K562 (cell line): ENCODE data around the gene TENT4A. TPM values are rescaled to one million over a fixed set of nuclear protein-coding genes. Genes with fewer than 3 reads are reported as not detected.
"Not testable (repeated sequence)": the region's sequence is repeated elsewhere in the genome, so short reads cannot be mapped to it uniquely, and the experiment has no call there.

ENCODE experiments used
- ATAC-seq: fragments of 200-7000 bp; cut with Tn5 transposase; 3 replicates; pipeline ENCODE4 v1.9.1; 2020; ENCODE audit warnings: moderate library complexity
- BruUV-seq: library from RNA; stranded (reverse); fragments of 400-500 nt; replicated peaks from 2 replicates; lab custom pipeline; 2021; lab: Mats Ljungman, UMichigan
- CTCF ChIA-PET: fragments of 300-600 bp; formaldehyde crosslinking; extraction: SDS; loops from one replicate; lab custom pipeline; 2021; ENCODE audit warnings: low intra/inter-chr PET ratio; lab: Yijun Ruan, JAX
- POLR2A ChIA-PET: fragments of 300-600, 350-650 bp; sonication (Branson Sonifier 250); formaldehyde crosslinking; extraction: SDS; loops from one replicate; lab custom pipeline; 2021; ENCODE audit warnings: antibody characterized with exemption, inconsistent platforms; lab: Yijun Ruan, JAX
- DNase-seq, 4 experiments: peaks; one replicate each; pipeline versions ENCODE4 v3.0.0 to v3.0.0-alpha.2; 2011 to 2018; ENCODE audit warnings: low spot score in 3 of 4, mixed read lengths in 3 of 4; ENCODE audit errors: extremely low read depth in 1 of 4
- FAIRE-seq: peaks from 2 replicates; lab custom pipeline; 2011; peaks lifted over from hg19 to GRCh38; lab: Jason Lieb, UNC
- H2AFZ ChIP-seq: 2 replicates; pipeline ENCODE4 v1.6.0; 2011; ENCODE audit warnings: low read depth, low read length, control low read depth, inconsistent platforms
- H3K27ac ChIP-seq: fragments of 200-600 bp; 3 replicates; pipeline ENCODE4 v1.8.0; 2011; ENCODE audit warnings: low read depth, mild to moderate bottlenecking, control low read depth, inconsistent platforms, low read length, moderate library complexity, mixed read lengths; ENCODE audit errors: extremely low read depth
- H3K27me3 ChIP-seq, 2 experiments: fragments of 300-600 bp in 1 of 2; 2 replicates in 1 of 2; 3 replicates in 1 of 2; pipeline versions ENCODE4 v1.6.0 to v1.8.0; 2011; ENCODE audit warnings: inconsistent platforms in 2 of 2, low read length in 2 of 2, mild to moderate bottlenecking in 1 of 2, mixed read lengths in 1 of 2, moderate library complexity in 1 of 2; ENCODE audit not compliant: control insufficient read depth in 2 of 2, insufficient read depth in 2 of 2
- H3K36me3 ChIP-seq: fragments of 300-600 bp; 3 replicates; pipeline ENCODE4 v1.8.0; 2011; ENCODE audit warnings: mild to moderate bottlenecking, low read length, inconsistent platforms; ENCODE audit not compliant: control insufficient read depth, insufficient read depth
- H3K4me1 ChIP-seq, 2 experiments: fragments of 200-600 bp in 1 of 2; replicated peaks in 1 of 2; 2 replicates in 1 of 2; 3 replicates in 1 of 2; pipeline versions ENCODE4 v1.5.1 to v1.8.0; 2011; ENCODE audit warnings: inconsistent platforms in 2 of 2, low read length in 2 of 2, mild to moderate bottlenecking in 1 of 2, mixed read lengths in 1 of 2, moderate library complexity in 1 of 2; ENCODE audit not compliant: control insufficient read depth in 2 of 2, insufficient read depth in 2 of 2
- H3K4me2 ChIP-seq: 2 replicates; pipeline ENCODE4 v1.6.1; 2011; ENCODE audit warnings: low read length, control low read depth, inconsistent platforms, mixed read lengths; ENCODE audit not compliant: insufficient read depth
- H3K4me3 ChIP-seq: fragments of 200-600 bp; sonication (generic), shearing (Covaris generic); 2 replicates; pipeline ENCODE4 v1.5.1; 2016; ENCODE audit warnings: control low read depth, inconsistent platforms
- H3K79me2 ChIP-seq: fragments of 200-600 bp; 3 replicates; pipeline ENCODE4 v1.8.0; 2011; ENCODE audit warnings: low read length, inconsistent platforms; ENCODE audit not compliant: control insufficient read depth, insufficient read depth
- H3K9ac ChIP-seq, 2 experiments: 2 replicates each; pipeline versions ENCODE4 v1.6.0 to v1.6.1; 2011; ENCODE audit warnings: low read depth in 2 of 2, low read length in 2 of 2, control low read depth in 1 of 2, inconsistent platforms in 1 of 2, mild to moderate bottlenecking in 1 of 2, mixed read lengths in 1 of 2; ENCODE audit not compliant: insufficient read depth in 1 of 2
- H3K9me1 ChIP-seq: one replicate; pipeline ENCODE4 v1.6.0; 2011; ENCODE audit warnings: inconsistent platforms, mild to moderate bottlenecking, low read length, moderate library complexity; ENCODE audit not compliant: control insufficient read depth, insufficient read depth
- H3K9me3 ChIP-seq: replicated peaks from 2 replicates; pipeline ENCODE4 v1.5.1; 2011; ENCODE audit warnings: low read depth, low read length, inconsistent platforms; ENCODE audit not compliant: control insufficient read depth, insufficient read depth
- H4K20me1 ChIP-seq: replicated peaks from 2 replicates; pipeline ENCODE4 v1.6.1; 2011; ENCODE audit warnings: low read length, inconsistent platforms, mixed read lengths; ENCODE audit not compliant: control insufficient read depth, insufficient read depth
- NFIC ChIP-seq: fragments of 450-650 bp; IDR thresholded peaks from 2 replicates; pipeline ENCODE4 v1.6.1; 2017; ENCODE audit warnings: mild to moderate bottlenecking, inconsistent platforms
- RBM34 ChIP-seq: fragments of 200-400 bp; formaldehyde crosslinking; IDR thresholded peaks from 2 replicates; pipeline ENCODE4 v1.6.1; 2018; ENCODE audit warnings: low read length, borderline replicate concordance; ENCODE audit not compliant: insufficient read depth
- TBL1XR1 ChIP-seq, 2 experiments: IDR thresholded peaks; 2 replicates each; pipeline ENCODE4 v1.6.1; 2012; ENCODE audit warnings: improper control_type of control experiment in 2 of 2, low read length in 2 of 2, mild to moderate bottlenecking in 1 of 2
- ZNF408 ChIP-seq: fragments of 250-450 bp; sonication (Bioruptor Pico); IDR thresholded peaks from 2 replicates; pipeline ENCODE4 v1.4.0; 2020; ENCODE audit warnings: low read depth, mild to moderate bottlenecking, moderate library complexity
- ZNF436 ChIP-seq: fragments of 250-450, 450-650 bp; sonication (Bioruptor Pico); formaldehyde crosslinking; IDR thresholded peaks from 2 replicates; pipeline ENCODE4 v1.7.0; 2020; ENCODE audit warnings: mild to moderate bottlenecking
- WGBS: fragments of 100-300 bp; shearing (Covaris generic); methylation state at CpG from one replicate; pipeline ENCODE4 v1.1.6; 2016; ENCODE audit warnings: low coverage, mixed read lengths; ENCODE audit not compliant: insufficient coverage; ENCODE audit errors: missing lambda C conversion rate; 5-methylcytosine and 5-hydroxymethylcytosine counted together
- in situ Hi-C: fragments of 300-500 bp; cut with MboI; formaldehyde crosslinking; loops from 4 replicates; pipeline ENCODE4 v1.15.0; 2018; ENCODE audit warnings: inconsistent platforms, mixed read lengths
- intact Hi-C: fragments of 100-400 bp; cut with micrococcal nuclease; formaldehyde crosslinking; loops from 2 replicates; pipeline ENCODE4 v1.14.2; 2022
- polyA plus RNA-seq, 8 experiments: library from polyadenylated mRNA; depleted of rRNA in 4 of 8; stranded (reverse) in 5 of 8; unstranded in 3 of 8; fragments of >200 nt; fragmentation: Nextera tagmentation in 2 of 8; fragmentation: Illumina TruSeq in 1 of 8; extraction: Ambion mirVana in 2 of 8; extraction: Trizol in 1 of 8; gene quantifications; 2 replicates each; pipeline versions ENCODE4 v1.2.1 to v1.2.3, GENCODE V29; 2011 to 2014; ENCODE audit warnings: inconsistent platforms in 1 of 8, missing spikeins in 1 of 8
- total RNA-seq, 7 experiments: library from RNA; depleted of rRNA in 6 of 7; stranded (reverse); fragments of >200 nt in 6 of 7; fragmentation: Illumina TruSeq in 2 of 7; extraction: Trizol in 2 of 7; gene quantifications; 2 replicates each; pipeline versions ENCODE4 v1.2.1 to v1.2.3, GENCODE V29; 2011 to 2021; ENCODE audit warnings: low replicate concordance in 1 of 7
- TF ChIP-seq, protein P1 (sequence below): fragments of 450-650 bp; formaldehyde crosslinking; IDR thresholded peaks from 2 replicates; pipeline ENCODE4 v1.4.0; 2022; ENCODE audit warnings: mild to moderate bottlenecking, moderate library complexity
- TF ChIP-seq, protein P2 (sequence below): IDR thresholded peaks from 2 replicates; pipeline ENCODE4 v1.6.1; 2011; ENCODE audit warnings: borderline replicate concordance, low read depth, mild to moderate bottlenecking, moderate library complexity, low read length; ENCODE audit not compliant: insufficient read depth, poor library complexity, severe bottlenecking
- TF ChIP-seq, protein P3 (sequence below): fragments of 450-650 bp; formaldehyde crosslinking; IDR thresholded peaks from 2 replicates; pipeline ENCODE4 v1.4.0; 2022; ENCODE audit warnings: missing genetic modification characterization
- TF ChIP-seq, protein P4 (sequence below): fragments of 250-450 bp; sonication (Bioruptor Pico); IDR thresholded peaks from 2 replicates; pipeline ENCODE4 v1.4.0; 2020

TENT4A gene
- total and polyA plus RNA-seq, 9 of the 15 experiments (the other 6 are each of a cell fraction or from before 2014, with no cell fraction given), result 1.3 to 27.3 (median 13.0) TPM

DNA sequence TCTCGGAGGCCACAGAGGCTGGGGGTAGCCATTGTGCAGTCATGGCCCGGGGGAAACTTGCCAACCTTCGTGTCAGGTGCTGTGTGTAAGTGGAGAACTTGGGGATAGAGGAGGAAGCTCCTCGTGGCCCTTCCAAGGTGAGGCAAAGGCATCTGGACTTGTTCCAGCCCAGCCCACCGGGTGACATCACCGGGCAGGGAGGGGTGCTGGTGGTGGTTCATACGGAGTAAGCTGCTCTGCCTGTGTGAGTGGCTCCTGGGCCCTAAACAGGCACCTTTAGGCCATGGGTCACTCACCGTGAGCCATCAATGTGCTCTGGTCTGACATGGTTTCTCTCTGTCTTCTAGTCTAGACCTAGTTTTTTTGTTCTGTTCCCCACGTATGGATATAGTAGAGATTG is 44.5 kb upstream of the TENT4A start:
- H3K79me2 ChIP-seq, H4K20me1 ChIP-seq, H3K9me3 ChIP-seq, intact Hi-C loops, H3K4me1 ChIP-seq, H3K36me3 ChIP-seq, in situ Hi-C loops, H3K4me3 ChIP-seq, H3K27ac ChIP-seq, H2AFZ ChIP-seq, BruUV-seq: not testable (repeated sequence)
- peak; percentile 76 for ATAC-seq
- POLR2A ChIA-PET, result interaction anchor here (2.4 kb wide), 1 partner anchor 12 kb away, joined by 7 read pairs; no protein-coding TSS in a partner anchor
- WGBS, result 47% methylated on average over 9 of the region's 9 CpGs
- 0 out of 2 replicates have a peak, but pooled peaks have one; percentile 15 for TF ChIP-seq NFIC
- TF ChIP-seq, all 486 proteins: peak for 1; not testable (repeated sequence) for 485
- FAIRE-seq, result peak; percentile 37
- DNase-seq, H3K27me3 ChIP-seq, H3K9ac ChIP-seq, H3K4me2 ChIP-seq, CTCF ChIA-PET, H3K9me1 ChIP-seq: not testable (repeated sequence)

DNA sequence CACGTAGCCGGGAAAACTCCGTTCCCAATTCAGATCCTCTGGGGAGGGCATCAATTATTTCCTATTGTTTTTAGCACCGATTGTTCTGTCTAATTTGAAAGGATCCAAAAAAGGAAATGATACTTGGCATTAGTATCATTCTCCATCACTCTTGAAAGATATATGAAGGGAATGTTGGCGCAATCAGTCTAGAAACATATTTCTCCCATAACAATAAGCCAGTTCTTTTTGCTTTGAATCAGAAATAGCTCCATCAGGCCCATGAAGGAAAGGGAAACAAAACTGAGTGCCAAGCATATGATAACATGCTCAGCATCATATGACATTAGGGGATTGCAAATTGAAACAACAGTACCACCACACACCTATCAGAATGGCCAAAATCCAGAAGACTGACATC is 40.2 kb upstream of the TENT4A start:
- Histone ChIP-seq H4K20me1 (no peaks in the 10 kb centered on the region), H3K4me2 (no peak overlapping the region), H2AFZ (no peak overlapping the region), H3K9me1 (no peaks in the 10 kb centered on the region), H3K27me3 (no peaks in the 10 kb centered on the region), H3K36me3 (0 out of 3 replicates have a peak, but pooled peaks cover 3% of the 10 kb centered on the region), H3K27ac (no peak overlapping the region), H3K79me2 (no peaks in the 10 kb centered on the region), H3K4me3 (no peak overlapping the region), H3K4me1 (no peaks in the 10 kb centered on the region; a peak in 1 of 5 replicates), H3K9ac (no peak overlapping the region), H3K9me3 (peaks cover 2% of the 10 kb centered on the region; the same call in 1 of the 2 replicates)
- intact Hi-C loops, result no loop called here
- no peak for ATAC-seq
- FAIRE-seq, result no peak
- CTCF ChIA-PET, result no interaction called here
- 63% methylated on average over 5 of the region's 5 CpGs for WGBS
- no peak for DNase-seq
- POLR2A ChIA-PET, result interaction anchor here (1.1 to 1.8 kb wide), 2 partner anchors 10 to 24 kb away, joined by 3 read pairs; no protein-coding TSS in a partner anchor
- no TSS peak for BruUV-seq
- in situ Hi-C loops, result no loop called here
- TF ChIP-seq ZNF436 (CRISPR knock-in tag) (no peak), RBM34 (no peak), ZNF408 (CRISPR knock-in tag) (no peak), TBL1XR1 (IDR thresholded peaks at IDR 0.05; ENCODE audit: low read length in 2 of 2) (no peak)
- TF ChIP-seq, protein P1, sequence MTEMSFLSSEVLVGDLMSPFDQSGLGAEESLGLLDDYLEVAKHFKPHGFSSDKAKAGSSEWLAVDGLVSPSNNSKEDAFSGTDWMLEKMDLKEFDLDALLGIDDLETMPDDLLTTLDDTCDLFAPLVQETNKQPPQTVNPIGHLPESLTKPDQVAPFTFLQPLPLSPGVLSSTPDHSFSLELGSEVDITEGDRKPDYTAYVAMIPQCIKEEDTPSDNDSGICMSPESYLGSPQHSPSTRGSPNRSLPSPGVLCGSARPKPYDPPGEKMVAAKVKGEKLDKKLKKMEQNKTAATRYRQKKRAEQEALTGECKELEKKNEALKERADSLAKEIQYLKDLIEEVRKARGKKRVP (CRISPR knock-in tag), result no peak
- TF ChIP-seq, protein P2, sequence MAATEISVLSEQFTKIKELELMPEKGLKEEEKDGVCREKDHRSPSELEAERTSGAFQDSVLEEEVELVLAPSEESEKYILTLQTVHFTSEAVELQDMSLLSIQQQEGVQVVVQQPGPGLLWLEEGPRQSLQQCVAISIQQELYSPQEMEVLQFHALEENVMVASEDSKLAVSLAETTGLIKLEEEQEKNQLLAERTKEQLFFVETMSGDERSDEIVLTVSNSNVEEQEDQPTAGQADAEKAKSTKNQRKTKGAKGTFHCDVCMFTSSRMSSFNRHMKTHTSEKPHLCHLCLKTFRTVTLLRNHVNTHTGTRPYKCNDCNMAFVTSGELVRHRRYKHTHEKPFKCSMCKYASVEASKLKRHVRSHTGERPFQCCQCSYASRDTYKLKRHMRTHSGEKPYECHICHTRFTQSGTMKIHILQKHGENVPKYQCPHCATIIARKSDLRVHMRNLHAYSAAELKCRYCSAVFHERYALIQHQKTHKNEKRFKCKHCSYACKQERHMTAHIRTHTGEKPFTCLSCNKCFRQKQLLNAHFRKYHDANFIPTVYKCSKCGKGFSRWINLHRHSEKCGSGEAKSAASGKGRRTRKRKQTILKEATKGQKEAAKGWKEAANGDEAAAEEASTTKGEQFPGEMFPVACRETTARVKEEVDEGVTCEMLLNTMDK, result no peak
- TF ChIP-seq, protein P3, sequence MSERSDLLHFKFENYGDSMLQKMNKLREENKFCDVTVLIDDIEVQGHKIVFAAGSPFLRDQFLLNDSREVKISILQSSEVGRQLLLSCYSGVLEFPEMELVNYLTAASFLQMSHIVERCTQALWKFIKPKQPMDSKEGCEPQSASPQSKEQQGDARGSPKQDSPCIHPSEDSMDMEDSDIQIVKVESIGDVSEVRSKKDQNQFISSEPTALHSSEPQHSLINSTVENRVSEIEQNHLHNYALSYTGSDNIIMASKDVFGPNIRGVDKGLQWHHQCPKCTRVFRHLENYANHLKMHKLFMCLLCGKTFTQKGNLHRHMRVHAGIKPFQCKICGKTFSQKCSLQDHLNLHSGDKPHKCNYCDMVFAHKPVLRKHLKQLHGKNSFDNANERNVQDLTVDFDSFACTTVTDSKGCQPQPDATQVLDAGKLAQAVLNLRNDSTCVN, result no peak
- TF ChIP-seq, protein P4, sequence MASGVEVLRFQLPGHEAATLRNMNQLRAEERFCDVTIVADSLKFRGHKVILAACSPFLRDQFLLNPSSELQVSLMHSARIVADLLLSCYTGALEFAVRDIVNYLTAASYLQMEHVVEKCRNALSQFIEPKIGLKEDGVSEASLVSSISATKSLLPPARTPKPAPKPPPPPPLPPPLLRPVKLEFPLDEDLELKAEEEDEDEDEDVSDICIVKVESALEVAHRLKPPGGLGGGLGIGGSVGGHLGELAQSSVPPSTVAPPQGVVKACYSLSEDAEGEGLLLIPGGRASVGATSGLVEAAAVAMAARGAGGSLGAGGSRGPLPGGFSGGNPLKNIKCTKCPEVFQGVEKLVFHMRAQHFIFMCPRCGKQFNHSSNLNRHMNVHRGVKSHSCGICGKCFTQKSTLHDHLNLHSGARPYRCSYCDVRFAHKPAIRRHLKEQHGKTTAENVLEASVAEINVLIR (CRISPR knock-in tag), result no peak
